Mucosa of descending colon (tissue), 3 donors: Measurements from ENCODE around the gene IGFBP2. TPM values are rescaled to one million over a fixed set of nuclear protein-coding genes. Genes with fewer than 3 reads are reported as not detected.
A peak's percentile ranks its signal among the peaks of the same experiment; 100 is the strongest.

Experiments
- ATAC-seq: fragments of 200-7000 bp; cut with Tn5 transposase; one replicate; pipeline ENCODE4 v1.9.1; 2020; ENCODE audit warnings: mild to moderate bottlenecking, moderate library complexity
- DNase-seq, 3 donors: peaks; one replicate each; pipeline ENCODE4 v3.0.0-alpha.2; 2020
- H3K36me3 ChIP-seq: fragments of 200-600 bp; one replicate; pipeline ENCODE4 v1.8.0; 2021; ENCODE audit warnings: low read depth, mild to moderate bottlenecking
- H3K4me1 ChIP-seq: fragments of 200-600 bp; one replicate; pipeline ENCODE4 v1.8.0; 2021; ENCODE audit warnings: low read depth, mild to moderate bottlenecking
- H3K4me3 ChIP-seq: fragments of 200-600 bp; one replicate; pipeline ENCODE4 v1.8.0; 2021; ENCODE audit warnings: mild to moderate bottlenecking
- H3K9me3 ChIP-seq: fragments of 200-600 bp; one replicate; pipeline ENCODE4 v1.8.0; 2021; ENCODE audit warnings: mild to moderate bottlenecking
- intact Hi-C, 2 donors: fragments of 100-400 bp; cut with DNase I in 1 of 2; cut with micrococcal nuclease in 1 of 2; formaldehyde crosslinking; loops; one replicate each; pipeline versions ENCODE4 v1.11.0 to v1.11.1; 2022; cut with DNase I, micrococcal nuclease
- total RNA-seq, 3 donors: library from RNA; stranded (reverse); fragmentation: NEBNext Ultra II Directional in 2 of 3; extraction: Animal tissue kit (Norgen Biotek cat#: 25700) in 2 of 3; gene quantifications; one replicate each; pipeline versions ENCODE4 v1.2.1 to v1.2.4, GENCODE V29; 2021 to 2023
- TF ChIP-seq, protein P1 (sequence below): fragments of 200-600 bp; IDR thresholded peaks from one replicate; pipeline ENCODE4 v1.8.0; 2022; ENCODE audit warnings: antibody characterized with exemption, mild to moderate bottlenecking
- donor health status: DM: no; HTN: no; CAD: no; lungs with moderate emphysema.
- donor health status: DM: no; HTN: no; CAD: no.
- donor health status: DM: no; HTN: yes; CAD: no.

The IGFBP2 gene
- total RNA-seq, 3 donors from 2014 or later: 26.7 to 62.1 (median 57.2) TPM

DNA sequence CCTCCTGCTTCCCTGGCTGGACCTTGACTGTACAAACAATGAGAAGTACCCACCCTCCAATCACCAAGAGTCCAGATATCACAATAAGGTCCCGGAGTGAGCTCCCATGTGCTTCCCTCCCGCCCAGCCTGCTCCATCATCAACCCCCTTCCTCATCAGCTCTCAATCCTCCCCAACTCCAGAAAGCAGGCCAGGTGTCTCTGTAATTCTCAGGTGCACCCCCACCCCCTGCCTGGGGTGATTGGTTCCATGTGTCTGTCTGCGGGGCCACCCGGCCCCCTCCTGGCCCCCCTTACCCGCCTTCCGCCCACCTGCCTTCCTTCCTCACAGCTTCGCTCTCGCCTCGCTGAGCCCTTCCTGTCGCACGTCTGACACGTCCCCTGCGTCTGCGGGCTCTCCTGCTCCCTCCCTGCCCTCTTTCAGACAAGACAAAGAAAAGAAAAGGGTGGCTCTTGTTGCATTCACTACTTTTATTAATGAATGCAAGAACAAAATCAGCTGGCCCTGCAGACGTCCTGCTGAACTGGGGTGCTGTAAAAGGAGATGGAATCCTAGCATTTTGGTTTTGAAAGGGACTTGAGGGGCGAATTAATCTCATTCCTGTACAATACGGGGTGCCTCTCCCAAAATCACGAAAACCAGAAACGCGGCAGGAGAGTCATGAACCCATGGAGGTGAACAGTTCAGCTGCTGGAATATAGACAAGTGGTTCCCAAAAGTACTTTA, 26.5 kb upstream of the IGFBP2 start:
- Histone ChIP-seq H3K9me3 (no peaks in the 10 kb centered on the region), H3K4me1 (no peaks in the 10 kb centered on the region), H3K36me3 (no peaks in the 10 kb centered on the region), H3K4me3 (no peak overlapping the region)
- ATAC-seq (no peak), DNase-seq (no peak)
- TF ChIP-seq, protein P1, sequence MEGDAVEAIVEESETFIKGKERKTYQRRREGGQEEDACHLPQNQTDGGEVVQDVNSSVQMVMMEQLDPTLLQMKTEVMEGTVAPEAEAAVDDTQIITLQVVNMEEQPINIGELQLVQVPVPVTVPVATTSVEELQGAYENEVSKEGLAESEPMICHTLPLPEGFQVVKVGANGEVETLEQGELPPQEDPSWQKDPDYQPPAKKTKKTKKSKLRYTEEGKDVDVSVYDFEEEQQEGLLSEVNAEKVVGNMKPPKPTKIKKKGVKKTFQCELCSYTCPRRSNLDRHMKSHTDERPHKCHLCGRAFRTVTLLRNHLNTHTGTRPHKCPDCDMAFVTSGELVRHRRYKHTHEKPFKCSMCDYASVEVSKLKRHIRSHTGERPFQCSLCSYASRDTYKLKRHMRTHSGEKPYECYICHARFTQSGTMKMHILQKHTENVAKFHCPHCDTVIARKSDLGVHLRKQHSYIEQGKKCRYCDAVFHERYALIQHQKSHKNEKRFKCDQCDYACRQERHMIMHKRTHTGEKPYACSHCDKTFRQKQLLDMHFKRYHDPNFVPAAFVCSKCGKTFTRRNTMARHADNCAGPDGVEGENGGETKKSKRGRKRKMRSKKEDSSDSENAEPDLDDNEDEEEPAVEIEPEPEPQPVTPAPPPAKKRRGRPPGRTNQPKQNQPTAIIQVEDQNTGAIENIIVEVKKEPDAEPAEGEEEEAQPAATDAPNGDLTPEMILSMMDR: no peak
- intact Hi-C loops: no loop called here

DNA sequence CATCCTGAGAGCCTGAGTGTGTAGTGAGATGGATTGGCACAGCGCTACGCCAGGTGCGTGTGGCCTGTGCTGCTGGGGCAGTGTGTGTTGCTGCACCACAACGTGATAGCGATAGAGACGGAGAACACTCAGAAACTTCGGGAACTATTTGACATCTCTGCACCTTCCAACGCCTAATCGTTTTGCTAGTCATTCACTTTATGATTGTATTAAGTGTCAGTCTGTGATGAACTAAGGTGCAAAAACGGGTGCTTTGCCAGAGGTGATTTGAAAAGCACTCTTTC, 26.0 kb upstream of the IGFBP2 start:
- Histone ChIP-seq H3K9me3 (no peaks in the 10 kb centered on the region), H3K36me3 (no peaks in the 10 kb centered on the region), H3K4me3 (no peak overlapping the region), H3K4me1 (no peaks in the 10 kb centered on the region)
- DNase-seq (no peak), ATAC-seq (no peak)
- intact Hi-C loops: no loop called here
- TF ChIP-seq, protein P1: no peak

DNA sequence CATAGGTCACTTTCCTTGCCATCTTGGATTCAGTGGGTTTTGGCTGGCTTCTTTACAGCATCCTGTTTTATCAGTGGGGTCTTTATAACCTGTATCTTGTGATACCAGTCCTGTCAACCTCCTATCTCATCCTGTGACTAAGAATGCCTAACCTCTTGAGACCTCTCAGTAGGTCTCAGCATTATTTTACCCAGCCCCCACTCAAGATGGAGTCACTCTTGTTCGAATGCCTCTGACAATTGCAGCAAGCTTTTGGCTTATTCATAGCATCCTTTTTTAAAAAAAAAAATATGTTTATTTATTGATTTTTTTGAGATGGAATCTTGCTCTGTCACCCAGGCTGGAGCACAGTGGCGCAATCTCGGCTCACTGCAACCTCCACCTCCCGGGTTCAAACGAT, 24.7 kb upstream of the IGFBP2 start:
- TF ChIP-seq, protein P1: no peak
- no peaks in the 10 kb centered on the region for H3K36me3 ChIP-seq
- intact Hi-C loops: no loop called here
- no peak for ATAC-seq
- no peaks in the 10 kb centered on the region for H3K4me1 ChIP-seq
- DNase-seq: no peak
- H3K9me3 ChIP-seq: no peaks in the 10 kb centered on the region
- no peak overlapping the region for H3K4me3 ChIP-seq

DNA sequence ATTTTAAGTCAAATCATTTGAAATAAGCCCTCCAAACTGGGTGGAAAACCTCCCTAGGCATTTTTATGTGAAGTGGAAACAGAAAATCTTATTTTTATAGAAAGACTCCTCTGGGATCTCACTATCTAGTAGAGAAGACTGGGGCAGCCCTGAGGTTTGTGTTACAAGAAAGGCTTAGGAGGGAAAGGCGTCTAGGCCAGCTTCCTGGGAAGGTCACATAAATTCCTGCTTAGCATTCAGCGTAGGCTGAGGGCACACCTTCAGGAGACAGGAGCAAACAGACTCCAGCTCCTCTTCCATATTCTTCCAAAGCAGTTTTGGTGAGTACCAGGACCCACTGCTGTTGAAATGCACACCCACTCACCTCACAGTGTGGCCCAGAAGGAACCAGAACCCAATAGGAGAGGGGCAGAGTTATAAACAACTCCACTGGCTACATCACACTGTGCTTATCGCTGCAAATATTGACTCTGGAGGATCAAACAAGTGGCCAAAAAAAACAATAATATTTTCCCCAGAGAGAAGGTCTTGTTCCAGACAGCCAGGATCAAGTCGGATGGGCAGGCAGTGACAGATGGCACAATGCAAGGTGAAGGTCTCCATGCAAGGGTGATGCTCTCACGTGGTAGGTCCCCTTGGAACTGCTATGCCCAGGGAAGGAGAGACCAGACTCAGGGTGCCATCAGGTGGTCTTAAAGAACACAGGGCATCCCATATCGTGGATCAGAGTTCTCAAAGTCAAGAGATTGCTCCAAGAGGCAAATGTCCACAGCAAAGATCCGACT, 17.7 kb upstream of the IGFBP2 start:
- ATAC-seq: peak; percentile 32
- Histone ChIP-seq H3K4me1 (no peaks in the 10 kb centered on the region), H3K9me3 (no peaks in the 10 kb centered on the region), H3K4me3 (no peak overlapping the region), H3K36me3 (no peaks in the 10 kb centered on the region)
- no peak for DNase-seq
- TF ChIP-seq, protein P1: no peak
- intact Hi-C loops: no loop called here

DNA sequence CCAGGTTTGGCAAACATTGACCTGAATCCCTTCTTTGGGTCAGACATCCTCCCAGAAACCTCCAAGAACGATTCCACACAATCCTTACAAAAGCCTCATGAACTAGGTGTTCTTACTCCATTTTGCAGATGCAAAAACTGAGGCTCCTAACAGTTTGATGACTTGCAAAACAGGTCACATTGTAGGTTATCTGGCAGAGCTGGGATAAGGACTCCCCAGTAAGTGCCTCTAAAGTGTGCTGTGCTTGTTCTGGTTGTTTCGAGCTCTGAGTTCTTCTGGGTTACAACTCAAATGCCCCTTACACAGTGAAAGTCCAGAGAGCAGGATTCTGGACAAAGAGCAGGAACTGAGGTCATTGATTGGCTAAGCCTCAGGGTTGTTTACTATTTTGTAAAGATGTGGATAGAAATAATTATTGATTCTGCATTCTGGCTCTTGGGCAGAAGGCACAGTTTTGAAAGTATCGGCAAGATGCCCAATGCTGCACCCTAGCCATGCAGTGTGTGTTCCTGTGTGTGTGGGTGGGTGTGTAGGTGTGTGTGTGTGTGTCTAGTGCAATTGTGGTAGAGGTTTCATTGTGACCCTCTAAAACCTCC, 17.0 kb upstream of the IGFBP2 start:
- H3K36me3 ChIP-seq: no peaks in the 10 kb centered on the region

More for the DNA sequence above, 17.0 kb upstream of the IGFBP2 start:
- DNase-seq (no peak), ATAC-seq (no peak)
- Histone ChIP-seq H3K9me3 (no peaks in the 10 kb centered on the region), H3K4me1 (no peaks in the 10 kb centered on the region), H3K4me3 (no peak overlapping the region)
- TF ChIP-seq, protein P1: no peak
- intact Hi-C loops: no loop called here
